GM21367 (cell line): Measurements from ENCODE around the gene NAV2.

Experiments
- ATAC-seq: cut with Tn5 transposase; IDR thresholded peaks from one replicate; pipeline ENCODE4 v1.9.1; 2021; ENCODE audit not compliant: unreplicated experiment

NAV2 gene

GRCh38 chr11:19853016-19853415 is 140.4 kb downstream of the NAV2 start:
- no peak for ATAC-seq

DNA sequence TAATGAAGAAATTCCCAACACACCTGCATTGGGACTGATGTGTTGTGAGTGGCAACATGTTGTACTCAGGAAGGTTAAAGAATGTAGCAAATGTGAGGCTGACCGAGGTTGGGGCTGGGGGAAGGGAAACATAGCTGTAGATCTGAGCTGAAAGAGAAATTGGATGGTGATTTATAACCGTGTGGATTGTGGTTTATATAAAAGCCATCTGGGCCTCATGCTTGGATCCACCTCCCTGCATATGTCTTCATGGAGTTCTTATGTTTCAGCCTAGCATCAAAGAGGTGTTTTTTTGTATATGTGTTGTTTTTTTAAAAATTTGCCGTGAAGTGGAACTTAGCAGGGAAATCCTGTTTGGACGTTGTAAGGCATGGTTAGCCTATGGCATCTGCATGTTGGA is 141.3 kb downstream of the NAV2 start:
- no peak for ATAC-seq

DNA sequence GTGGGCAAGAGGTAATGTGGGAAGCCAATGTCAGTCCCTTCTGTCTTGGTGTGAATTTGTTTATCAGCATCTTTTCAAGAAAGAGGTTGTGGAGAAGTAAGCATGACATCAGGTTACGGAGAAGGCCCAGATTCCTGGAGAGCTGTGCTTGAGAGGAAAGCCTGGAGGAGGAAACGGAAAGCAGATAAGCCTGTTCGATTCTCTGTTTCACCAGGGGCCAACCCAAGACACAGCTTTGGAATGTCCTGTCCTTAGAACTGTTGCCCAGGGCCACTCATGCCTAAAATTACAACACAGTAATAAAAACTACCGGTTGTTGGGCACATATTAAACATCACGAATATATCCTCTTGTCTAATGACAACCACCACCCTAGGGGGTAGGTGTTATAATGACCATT is 148.5 kb downstream of the NAV2 start:
- ATAC-seq: no peak

DNA sequence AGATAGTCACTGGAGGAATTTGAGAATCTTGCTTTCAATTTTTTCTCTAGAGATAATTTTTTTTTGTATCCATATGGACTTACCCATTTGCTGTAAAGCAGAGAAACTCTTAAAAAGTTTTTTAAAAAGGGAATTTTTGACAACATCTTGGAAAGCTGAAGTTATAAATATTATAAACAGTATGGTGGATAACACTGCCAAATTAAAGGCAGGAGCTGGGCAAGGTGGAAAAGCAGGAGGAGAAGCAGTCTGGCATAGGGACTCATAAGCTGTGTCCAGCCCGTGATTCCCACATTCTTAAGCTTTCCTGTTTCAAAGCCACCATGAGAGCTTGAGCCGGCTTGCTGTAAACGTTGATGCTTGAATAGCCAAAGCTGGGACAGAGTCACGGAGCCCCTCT is 149.5 kb downstream of the NAV2 start:
- no peak for ATAC-seq

DNA sequence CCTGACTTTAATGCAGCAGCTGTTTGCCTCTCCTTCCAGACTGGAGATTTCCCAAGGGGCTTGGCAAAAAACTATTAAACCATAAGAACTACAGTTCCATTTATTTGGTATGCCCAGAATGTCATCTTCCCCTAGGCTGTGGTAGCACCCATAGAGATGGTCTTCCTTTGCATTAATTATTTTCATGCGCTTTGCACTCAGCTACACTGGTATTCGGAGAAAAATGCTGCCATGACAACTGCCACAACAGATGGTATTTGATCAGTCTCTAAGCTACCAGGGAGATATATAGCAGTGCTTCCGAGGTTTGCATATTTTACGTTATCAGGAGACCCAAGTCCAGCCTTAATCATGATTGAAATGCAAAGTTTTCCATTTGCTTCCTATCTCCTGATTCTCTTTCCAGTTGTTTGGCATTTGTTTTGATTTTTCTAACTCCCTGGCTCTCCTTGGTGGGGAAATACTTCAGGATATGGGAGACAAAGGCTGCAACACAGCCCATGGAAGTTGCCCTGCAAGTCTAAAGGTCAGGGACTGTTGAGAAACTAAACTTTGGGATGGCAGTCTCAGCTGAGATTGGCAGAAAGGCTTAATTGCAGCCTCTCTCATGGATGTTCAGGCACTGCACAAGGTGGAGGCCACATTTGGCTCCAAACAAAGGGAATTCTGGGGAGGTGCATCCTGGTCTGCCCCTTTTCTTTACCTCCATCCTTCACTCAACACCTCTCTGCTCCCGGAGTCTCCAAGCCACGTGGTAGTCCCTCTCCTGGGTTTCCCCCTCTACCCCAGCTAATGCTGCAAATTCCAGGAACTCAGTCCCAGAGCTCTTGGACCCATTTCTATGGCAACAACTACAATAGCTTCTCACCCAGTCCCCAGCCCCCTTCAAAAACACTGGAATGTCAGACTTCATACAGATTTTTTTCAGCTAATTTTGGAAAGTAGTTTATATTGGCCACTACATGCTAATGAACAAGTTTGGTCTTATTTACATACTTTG is 151.8 kb downstream of the NAV2 start:
- no peak for ATAC-seq

GRCh38 chr11:19866037-19866436 is 153.4 kb downstream of the NAV2 start:
- no peak for ATAC-seq

- ATAC-seq: no peak
These were observed 153.9 kb downstream of the NAV2 start for GRCh38 chr11:19866521-19866920.

DNA sequence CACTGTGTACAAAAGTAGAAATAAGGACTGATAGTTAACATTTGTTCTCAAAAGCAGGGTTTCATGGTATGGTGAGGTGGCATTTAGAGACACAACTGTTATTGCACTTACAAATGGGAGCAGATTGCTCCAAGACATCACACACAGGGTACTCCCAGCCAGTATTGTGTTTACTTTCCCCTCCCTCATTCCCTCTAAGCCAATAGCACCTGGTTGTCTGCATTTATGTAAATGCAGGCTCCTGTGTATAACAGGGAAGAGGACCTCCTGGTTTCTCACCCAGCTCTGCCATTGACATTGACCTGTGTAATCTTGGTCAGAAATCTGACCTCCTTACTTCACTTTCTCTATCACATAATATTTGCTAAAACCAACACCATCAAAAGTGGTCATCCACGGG is 154.4 kb downstream of the NAV2 start:
- no peak for ATAC-seq

DNA sequence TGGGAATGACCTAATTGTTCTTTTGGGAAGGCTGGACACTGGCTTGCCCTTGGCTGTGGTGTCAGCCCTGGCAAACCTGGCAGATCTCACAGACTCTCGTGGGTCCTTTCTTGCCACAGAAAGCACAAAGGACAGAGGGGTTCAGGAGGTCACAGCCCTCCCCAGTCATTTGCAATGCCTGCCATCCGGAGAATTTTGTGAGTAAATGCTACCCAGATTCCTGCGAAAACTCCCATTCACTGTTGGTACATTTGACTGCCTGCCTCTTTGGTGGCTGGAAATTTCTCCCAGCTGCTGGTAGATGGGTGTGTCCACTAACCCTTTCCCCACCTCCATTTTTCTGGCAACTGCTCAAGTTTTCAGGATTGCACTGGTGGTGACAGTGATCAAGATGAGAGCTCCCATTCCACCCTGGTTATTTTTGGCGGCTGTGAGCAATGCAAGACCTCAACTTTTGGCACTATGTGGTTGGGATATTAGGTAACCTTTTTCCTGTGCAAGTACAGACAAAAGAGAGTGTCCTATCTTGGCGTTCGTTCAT is 155.7 kb downstream of the NAV2 start:
- no peak for ATAC-seq

DNA sequence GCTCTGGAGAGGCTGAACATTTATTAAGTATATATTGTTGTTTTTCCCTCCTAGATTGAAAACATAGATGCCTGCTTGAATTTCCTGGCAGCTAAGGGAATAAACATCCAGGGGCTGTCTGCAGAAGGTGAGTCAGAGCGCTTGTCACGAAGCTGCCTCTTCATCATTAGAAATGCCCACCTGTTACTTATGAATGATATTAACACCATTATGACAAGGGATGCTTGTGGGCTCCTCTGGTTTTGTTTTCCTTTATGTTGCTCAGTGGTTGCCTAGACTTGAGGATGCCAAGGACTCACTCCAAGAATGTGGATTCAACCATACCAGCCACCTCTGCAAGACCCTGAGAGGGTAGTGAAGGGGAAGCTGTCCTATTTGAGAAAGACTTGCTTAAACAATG is 156.2 kb downstream of the NAV2 start:
- no peak for ATAC-seq

DNA sequence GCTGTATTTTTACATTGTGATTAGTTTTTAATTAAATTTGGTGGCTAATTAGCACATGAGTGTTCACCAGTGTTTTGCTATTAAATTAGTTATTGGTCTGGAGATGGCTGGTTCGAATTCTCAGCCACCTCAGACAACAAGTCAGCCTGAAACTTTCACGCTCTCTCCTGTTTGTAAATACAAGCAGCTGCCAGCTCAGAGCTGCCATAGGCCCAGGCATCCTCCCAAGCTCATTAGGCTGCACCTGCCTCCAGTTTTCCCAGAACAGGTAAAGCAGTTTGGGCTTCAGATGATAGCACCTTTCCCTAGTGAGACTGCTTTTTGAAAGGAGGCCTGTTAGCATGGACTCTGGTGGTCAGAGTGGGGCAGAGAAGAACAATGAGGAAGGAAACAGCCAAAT is 156.8 kb downstream of the NAV2 start:
- ATAC-seq: no peak

GRCh38 chr11:19869946-19870589 is 157.4 kb downstream of the NAV2 start:
- ATAC-seq: no peak

DNA sequence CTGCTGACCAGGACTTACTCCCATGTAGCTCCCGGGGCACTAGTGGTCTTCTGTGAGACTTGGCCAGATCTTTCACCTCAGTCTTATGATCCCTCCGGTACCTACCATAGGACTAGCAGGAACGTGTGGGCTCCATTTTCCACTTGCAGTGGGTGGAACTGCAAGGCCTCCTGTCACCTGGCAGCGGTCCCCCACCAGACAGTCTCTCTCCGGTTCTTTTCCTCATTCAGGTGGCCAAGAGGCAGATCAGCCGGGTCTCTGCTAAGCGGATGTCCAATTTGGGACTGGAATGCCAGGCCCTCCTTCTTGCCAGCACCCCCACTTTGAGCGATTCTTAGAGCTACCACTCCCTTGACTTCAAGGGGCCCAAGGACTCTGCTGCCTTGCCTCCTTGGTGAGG is 158.9 kb downstream of the NAV2 start:
- no peak for ATAC-seq

DNA sequence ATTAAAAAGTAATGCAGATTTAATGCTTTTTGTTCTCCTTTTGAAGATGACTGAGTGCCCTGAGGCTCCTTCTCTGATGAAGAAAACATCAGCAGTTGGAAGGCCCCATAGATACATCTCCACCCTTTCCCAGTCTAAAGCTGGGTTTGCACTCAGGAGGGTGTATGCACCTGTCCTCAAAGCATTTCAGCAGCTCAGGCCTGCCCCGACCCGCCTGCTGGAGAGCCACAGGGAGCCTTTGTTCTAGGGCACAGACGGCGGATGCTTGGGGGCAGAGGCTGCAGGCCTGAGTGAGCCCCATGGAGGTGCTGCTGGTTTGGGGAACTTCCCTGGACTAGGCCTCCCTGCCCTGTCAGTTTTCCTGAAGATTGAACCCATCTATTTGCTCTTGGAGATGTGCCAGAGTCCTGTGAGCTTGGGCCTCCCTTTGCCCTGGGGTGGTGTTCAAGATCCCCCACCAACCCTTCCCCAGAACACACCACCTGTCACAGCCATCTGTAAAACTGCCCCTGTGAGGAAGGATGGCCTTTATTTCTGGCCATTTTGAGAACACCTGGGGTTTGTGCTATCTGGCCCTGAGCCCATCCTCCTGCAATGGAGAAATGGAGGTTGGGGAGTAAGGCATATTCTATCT is 160.0 kb downstream of the NAV2 start:
- ATAC-seq: no peak

DNA sequence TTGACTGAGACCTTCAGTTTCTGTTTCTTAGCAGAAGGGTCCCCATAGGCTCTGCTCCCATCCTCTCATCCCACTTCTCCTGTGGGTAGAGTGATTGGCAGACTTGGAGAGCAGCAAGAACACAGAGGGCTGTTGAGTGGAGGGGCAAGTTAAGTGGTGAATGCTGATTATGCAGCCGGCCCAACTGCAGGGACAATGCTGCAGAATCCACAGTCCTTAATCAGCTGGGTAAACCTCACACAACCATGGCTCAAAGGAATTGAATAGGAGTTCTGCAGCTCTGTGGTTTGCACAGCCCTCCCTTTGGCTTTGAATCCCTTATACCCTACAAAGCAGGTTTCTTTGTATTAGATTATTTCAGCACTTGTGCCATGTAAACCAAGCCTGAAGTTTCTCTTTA is 161.1 kb downstream of the NAV2 start:
- ATAC-seq: no peak

- ATAC-seq: no peak
These were observed 161.6 kb downstream of the NAV2 start for GRCh38 chr11:19874266-19874665.

- no peak for ATAC-seq
These were observed 164.1 kb downstream of the NAV2 start for GRCh38 chr11:19876750-19877149.

DNA sequence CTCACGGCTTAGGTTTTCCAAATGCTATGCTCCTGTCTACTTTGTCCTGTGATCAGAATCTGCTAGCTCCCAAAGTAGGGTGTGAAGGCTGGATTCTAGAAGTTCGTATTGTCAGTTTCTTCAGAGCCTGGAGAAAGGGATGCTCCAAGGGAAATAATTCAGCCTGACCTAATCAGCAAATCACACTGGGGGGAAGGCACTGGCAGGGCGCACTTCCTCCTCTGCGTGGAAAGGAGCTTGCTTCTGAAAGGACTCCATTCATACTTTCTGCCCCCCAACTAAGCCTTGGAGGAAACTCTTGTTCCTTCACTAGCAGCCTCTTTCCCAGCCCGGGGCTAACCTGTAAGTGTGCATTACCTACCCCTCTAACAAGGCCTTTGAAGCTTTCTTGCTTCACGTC is 165.9 kb downstream of the NAV2 start:
- ATAC-seq: no peak

DNA sequence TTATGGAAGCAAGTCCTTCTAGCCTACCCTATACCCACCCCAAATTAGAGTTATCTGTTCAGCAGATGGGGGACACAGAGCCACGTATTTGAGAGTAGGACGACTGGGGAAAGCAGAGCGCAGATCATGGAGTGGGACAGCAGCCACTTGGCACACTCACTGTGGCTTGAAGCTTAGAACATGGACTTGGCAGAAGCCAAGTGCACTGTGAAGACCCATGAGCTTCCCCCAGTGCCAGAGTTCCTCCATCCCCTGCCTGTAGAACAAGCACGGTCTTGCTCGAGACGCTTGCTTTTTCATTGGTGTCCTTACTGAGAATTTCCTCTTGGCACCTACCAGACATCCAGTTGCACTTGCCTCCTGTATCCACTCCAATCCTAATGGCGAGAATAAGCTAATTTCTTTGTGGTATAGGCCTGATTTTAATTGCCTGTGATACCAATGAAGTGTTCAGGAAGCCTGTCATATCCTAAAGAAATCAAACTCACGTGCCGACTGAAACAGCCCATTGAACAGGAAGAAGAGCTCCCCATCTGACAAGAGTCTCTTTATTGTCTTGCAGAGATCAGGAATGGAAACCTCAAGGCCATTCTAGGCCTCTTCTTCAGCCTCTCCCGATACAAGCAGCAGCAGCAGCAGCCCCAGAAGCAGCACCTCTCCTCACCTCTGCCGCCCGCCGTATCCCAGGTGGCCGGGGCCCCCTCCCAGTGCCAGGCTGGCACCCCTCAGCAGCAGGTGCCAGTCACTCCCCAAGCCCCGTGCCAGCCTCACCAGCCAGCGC is 166.9 kb downstream of the NAV2 start:
- ATAC-seq: no peak

DNA sequence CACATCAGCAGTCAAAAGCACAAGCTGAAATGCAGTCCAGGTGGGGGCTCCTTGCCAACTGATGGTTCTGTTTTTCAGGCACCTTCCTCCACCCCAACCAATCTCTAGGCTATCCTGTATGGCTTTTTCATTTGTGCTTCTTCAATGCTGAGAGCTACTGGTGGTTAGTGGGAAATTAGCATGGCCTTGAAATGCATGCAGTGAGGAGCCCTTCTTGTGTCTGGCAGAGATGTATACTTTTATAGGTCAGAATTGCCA is 167.4 kb downstream of the NAV2 start:
- no peak for ATAC-seq

DNA sequence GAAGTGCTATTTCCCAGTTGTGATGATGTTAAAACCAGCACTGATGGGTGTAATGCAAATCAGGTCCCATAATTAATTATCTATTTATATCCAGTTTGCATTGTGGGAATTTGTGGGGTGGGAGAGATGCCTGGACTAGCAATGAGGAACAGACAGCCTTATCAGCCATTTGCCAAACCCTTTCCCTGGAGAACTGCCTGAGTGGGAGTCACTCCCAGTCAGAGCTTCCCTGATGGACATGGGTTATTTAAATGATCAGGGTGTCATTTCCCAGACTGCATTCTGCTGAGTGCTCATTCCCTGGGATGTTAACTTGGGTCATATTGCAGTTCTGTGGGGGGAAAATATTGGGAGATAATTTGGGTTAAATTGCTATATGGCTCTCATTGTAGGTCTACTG is 168.5 kb downstream of the NAV2 start:
- no peak for ATAC-seq
